Body of pancreas (tissue), 4 donors: Measurements from ENCODE around the gene NUDT4B. TPM values are rescaled to one million over a fixed set of nuclear protein-coding genes. Genes with fewer than 3 reads are reported as not detected.
"Not testable (repeated sequence)": the region's sequence is repeated elsewhere in the genome, so short reads cannot be mapped to it uniquely, and the experiment has no call there.

Experiments used
- ATAC-seq: fragments of 150-250 bp; one replicate; pipeline ENCODE4 v1.9.1; 2016
- DNase-seq, 4 donors: peaks; one replicate each; pipeline ENCODE4 v3.0.0-alpha.2; 2019
- H3K27ac ChIP-seq, 4 donors: fragments of 200-600 bp; sonication (generic); 1 replicate in 3 of 4; 2 replicates in 1 of 4; pipeline versions ENCODE4 v1.5.1 to v1.6.1; 2016 to 2019; ENCODE audit warnings: mild to moderate bottlenecking in 1 of 4, mixed read lengths in 1 of 4, moderate library complexity in 1 of 4
- H3K27me3 ChIP-seq, 2 donors: fragments of 200-600 bp; sonication (generic); one replicate each; pipeline ENCODE4 v1.6.0; 2016; ENCODE audit warnings: mild to moderate bottlenecking in 1 of 2
- H3K36me3 ChIP-seq, 2 donors: fragments of 200-600 bp; sonication (generic); replicated peaks in 1 of 2; 2 replicates each; pipeline ENCODE4 v1.5.1; 2016; ENCODE audit warnings: low read depth in 2 of 2; ENCODE audit not compliant: insufficient read depth in 1 of 2
- H3K4me1 ChIP-seq: fragments of 200-600 bp; sonication (generic); one replicate; pipeline ENCODE4 v1.6.0; 2016
- H3K4me3 ChIP-seq, 2 donors: fragments of 200-600 bp; sonication (generic); 1 replicate in 1 of 2; 2 replicates in 1 of 2; pipeline ENCODE4 v1.5.1; 2016 to 2019
- H3K9me3 ChIP-seq, 3 donors: fragments of 200-600 bp; sonication (generic); 1 replicate in 2 of 3; 2 replicates in 1 of 3; pipeline ENCODE4 v1.5.1; 2016
- WGBS, 2 donors: methylation state at CpG; one replicate each; pipeline ENCODE4 v1.1.5; 2017; 5-methylcytosine and 5-hydroxymethylcytosine counted together
- intact Hi-C: fragments of 100-400 bp; cut with DNase I; formaldehyde crosslinking; loops from one replicate; pipeline ENCODE4 v1.15.1; 2023
- total RNA-seq, 2 donors: library from RNA; depleted of rRNA; stranded (reverse); fragments of >200 nt; gene quantifications; one replicate each; pipeline ENCODE4 v1.1.0, GENCODE V29; 2016

NUDT4B gene
- total RNA-seq, 2 donors from 2014 or later: 10.9 to 42.5 TPM

GRCh38 chr1:148743726-148744720 lies 4.6 kb upstream of the NUDT4B start:
- ATAC-seq: peak; percentile 17
- H3K27me3 ChIP-seq, H3K36me3 ChIP-seq, H3K9me3 ChIP-seq, H3K4me3 ChIP-seq, DNase-seq, H3K27ac ChIP-seq, H3K4me1 ChIP-seq, intact Hi-C loops: not testable (repeated sequence)
- no CpG with 5 or more reads among the region's 9 CpGs for WGBS, 2 donors

DNA sequence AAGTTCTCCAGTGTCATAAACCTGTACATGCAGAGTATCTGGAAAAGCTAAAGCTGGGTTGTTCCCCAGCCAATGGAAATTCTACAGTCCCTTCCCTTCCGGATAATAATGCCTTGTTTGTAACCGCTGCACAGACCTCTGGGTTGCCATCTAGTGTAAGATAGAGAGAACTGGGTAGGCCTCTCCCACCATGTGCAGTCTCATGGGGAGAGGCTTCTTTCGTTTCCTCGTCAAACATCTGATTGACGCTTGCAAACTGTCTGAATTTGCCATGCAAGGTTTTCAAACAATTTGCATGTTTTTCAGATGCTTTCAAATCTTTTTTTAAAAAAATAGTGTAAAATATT lies 734 bp downstream of the NUDT4B start:
- intact Hi-C loops: not testable (repeated sequence)

DNA sequence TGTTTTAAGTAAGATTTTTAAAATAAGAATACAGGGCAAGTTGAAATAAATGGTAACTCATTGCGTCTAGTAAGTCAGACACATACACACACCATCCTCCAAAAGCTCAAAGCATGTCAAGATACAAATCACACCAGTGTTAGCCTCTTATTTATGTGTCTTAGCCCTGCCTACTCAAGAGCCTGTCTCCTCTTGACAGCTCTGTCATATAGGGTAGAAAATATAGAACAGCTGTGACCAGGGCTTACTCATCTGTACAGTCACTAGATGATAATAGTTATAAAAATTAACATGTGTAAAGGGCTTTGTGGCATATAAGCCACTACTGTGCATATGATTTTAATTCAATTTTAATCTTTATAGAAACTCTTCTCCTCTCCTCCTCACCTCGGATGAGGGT lies 7.7 kb downstream of the NUDT4B start:
- DNase-seq, ATAC-seq, H3K4me3 ChIP-seq, H3K4me1 ChIP-seq, H3K36me3 ChIP-seq, H3K27ac ChIP-seq, H3K27me3 ChIP-seq, H3K9me3 ChIP-seq, intact Hi-C loops: not testable (repeated sequence)
- WGBS, 2 donors: no CpG with 5 or more reads among the region's 2 CpGs

More for the DNA sequence above, 734 bp downstream of the NUDT4B start:
- ATAC-seq: peak; percentile 90
- H3K36me3 ChIP-seq, H3K4me3 ChIP-seq, H3K27me3 ChIP-seq, H3K4me1 ChIP-seq, H3K9me3 ChIP-seq, DNase-seq, H3K27ac ChIP-seq: not testable (repeated sequence)
- no CpG with 5 or more reads among the region's 5 CpGs for WGBS, 2 donors

DNA sequence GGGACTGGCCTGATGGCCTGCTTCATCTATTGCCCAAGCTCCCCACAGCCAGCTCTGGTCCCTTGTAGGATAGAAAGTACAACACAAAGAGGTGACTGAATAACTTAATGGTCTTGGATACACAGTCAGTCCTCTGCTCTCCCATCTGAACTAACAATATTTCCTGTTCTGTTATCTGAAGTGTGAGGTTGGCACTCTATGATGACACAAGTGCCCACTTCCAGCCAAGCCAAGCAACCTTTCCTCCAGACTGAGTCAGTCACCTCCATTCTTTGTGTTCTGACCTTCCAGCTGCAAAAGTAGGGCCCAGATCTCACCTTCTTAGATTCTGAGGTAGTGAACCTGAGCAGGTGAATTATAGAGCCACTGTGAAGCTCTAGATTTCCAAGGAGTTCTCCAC lies 8.9 kb downstream of the NUDT4B start:
- DNase-seq, ATAC-seq, intact Hi-C loops: not testable (repeated sequence)

GRCh38 chr1:148758412-148758811 lies 9.8 kb downstream of the NUDT4B start:
- H3K4me1 ChIP-seq, H3K27me3 ChIP-seq, ATAC-seq, DNase-seq, H3K9me3 ChIP-seq, H3K27ac ChIP-seq, H3K4me3 ChIP-seq, intact Hi-C loops, H3K36me3 ChIP-seq: not testable (repeated sequence)
- WGBS, 2 donors: no CpG with 5 or more reads among the region's 5 CpGs

More for the DNA sequence above, 8.9 kb downstream of the NUDT4B start:
- not testable (repeated sequence) for H3K27me3 ChIP-seq, H3K4me1 ChIP-seq, H3K4me3 ChIP-seq, H3K27ac ChIP-seq, H3K36me3 ChIP-seq, H3K9me3 ChIP-seq

GRCh38 chr1:148758925-148759324 lies 10.4 kb downstream of the NUDT4B start:
- not testable (repeated sequence) for ATAC-seq

GRCh38 chr1:148759749-148760148 lies 11.2 kb downstream of the NUDT4B start:
- H3K4me3 ChIP-seq, intact Hi-C loops, ATAC-seq, H3K36me3 ChIP-seq, H3K27ac ChIP-seq, H3K9me3 ChIP-seq, H3K27me3 ChIP-seq, H3K4me1 ChIP-seq: not testable (repeated sequence)
- WGBS, 2 donors: 70% methylated on average over 2 of the region's 2 CpGs; no CpG with 5 or more reads in 1 of the 2 donors
- DNase-seq: peak in 3 of 4 donors; percentile 3 to 8 (median 5)

More at GRCh38 chr1:148758925-148759324, 10.4 kb downstream of the NUDT4B start:
- H3K4me1 ChIP-seq, H3K27me3 ChIP-seq, H3K9me3 ChIP-seq, H3K36me3 ChIP-seq, H3K27ac ChIP-seq, intact Hi-C loops, H3K4me3 ChIP-seq, DNase-seq: not testable (repeated sequence)
- WGBS, 2 donors: no CpG with 5 or more reads among the region's 4 CpGs

GRCh38 chr1:148760206-148760605 lies 11.6 kb downstream of the NUDT4B start:
- H3K4me1 ChIP-seq, H3K27ac ChIP-seq, H3K4me3 ChIP-seq, H3K27me3 ChIP-seq, H3K36me3 ChIP-seq, intact Hi-C loops, DNase-seq, H3K9me3 ChIP-seq: not testable (repeated sequence)
- peak; percentile 76 for ATAC-seq
- WGBS, 2 donors: no CpG with 5 or more reads among the region's 1 CpG

DNA sequence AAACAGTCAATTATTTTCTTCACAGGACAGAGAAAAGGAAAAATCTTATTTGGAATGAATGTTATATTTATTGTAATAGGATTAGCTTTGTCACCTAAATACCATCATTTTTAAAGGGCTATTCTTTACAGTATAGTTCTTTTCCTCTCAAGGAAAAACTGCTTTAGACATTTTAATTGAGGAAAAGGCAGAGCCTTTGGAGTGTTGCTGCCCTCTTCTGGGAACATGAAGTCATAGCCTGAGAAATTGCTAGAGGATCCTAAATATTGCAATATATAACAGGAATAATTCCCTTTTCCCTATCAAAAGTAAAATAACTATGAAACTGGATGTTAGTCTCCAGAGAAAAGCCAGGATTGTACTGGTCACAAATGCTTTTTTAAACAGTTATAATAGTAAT lies 12.8 kb downstream of the NUDT4B start:
- H3K4me3 ChIP-seq, H3K4me1 ChIP-seq, DNase-seq, H3K9me3 ChIP-seq, H3K36me3 ChIP-seq, H3K27ac ChIP-seq, intact Hi-C loops, H3K27me3 ChIP-seq: not testable (repeated sequence)
- peak; percentile 81 for ATAC-seq

DNA sequence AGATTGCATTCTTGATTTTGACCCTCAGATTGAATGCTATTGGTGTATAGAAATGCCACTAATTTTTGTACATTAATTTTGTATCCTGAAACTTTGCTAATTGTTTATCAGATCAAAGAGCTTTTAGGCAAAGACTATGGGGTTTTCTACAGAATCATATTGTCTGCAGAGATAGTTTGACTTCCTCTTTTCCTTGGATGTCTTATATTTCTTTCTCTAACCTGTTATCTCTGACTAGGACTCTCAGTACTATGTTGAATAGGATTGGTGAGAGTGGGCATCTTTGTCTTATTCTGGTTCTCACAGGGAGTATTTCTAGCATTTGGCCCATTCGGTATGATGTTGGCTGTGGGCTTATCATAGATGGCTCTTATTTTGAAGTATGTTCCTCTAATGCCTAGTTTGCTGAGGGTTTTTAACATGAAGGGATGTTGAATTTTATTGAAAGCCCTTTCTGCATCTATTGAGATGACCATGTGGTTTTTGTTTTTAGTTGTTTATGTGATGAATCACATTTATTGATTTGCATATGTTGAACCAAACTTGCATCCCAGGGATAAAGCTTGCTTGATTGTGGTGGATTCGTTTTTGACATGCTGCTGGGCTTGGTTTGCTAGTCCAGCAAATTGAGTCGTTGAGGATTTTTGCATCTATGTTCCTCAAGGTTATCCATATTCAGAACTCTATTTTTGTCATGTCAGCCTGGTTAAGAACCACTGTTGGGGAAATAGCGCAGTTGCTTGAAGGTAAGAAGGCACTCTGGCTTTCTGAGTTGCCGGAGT lies 16.9 kb downstream of the NUDT4B start:
- H3K9me3 ChIP-seq, ATAC-seq, H3K36me3 ChIP-seq, H3K4me1 ChIP-seq, H3K4me3 ChIP-seq, H3K27me3 ChIP-seq, H3K27ac ChIP-seq, intact Hi-C loops, DNase-seq: not testable (repeated sequence)
- no CpG with 5 or more reads among the region's 5 CpGs for WGBS, 2 donors

- H3K4me3 ChIP-seq, intact Hi-C loops, H3K27me3 ChIP-seq, H3K27ac ChIP-seq, H3K4me1 ChIP-seq, DNase-seq, ATAC-seq, H3K9me3 ChIP-seq, H3K36me3 ChIP-seq: not testable (repeated sequence)
- WGBS, 2 donors: no CpG with 5 or more reads among the region's 2 CpGs
Measured at GRCh38 chr1:148768541-148768940, 20.0 kb downstream of the NUDT4B start.
